Testis (tissue), 2 donors: ENCODE data around the gene SIVA1.

Source experiments
- POLR2A ChIP-seq: fragments of 450-650 bp; IDR thresholded peaks from one replicate; pipeline ENCODE4 v1.6.1; 2017; ENCODE audit warnings: antibody characterized with exemption, mild to moderate bottlenecking, moderate library complexity
- TF ChIP-seq, protein P1 (sequence below), 3 experiments: fragments of 450-650 bp in 2 of 3; fragments of 200-600 bp in 1 of 3; sonication (generic) in 1 of 3; IDR thresholded peaks; one replicate each; pipeline ENCODE4 v1.5.1; 2016 to 2019; ENCODE audit warnings: antibody characterized with exemption in 3 of 3, mild to moderate bottlenecking in 2 of 3, moderate library complexity in 1 of 3

DNA sequence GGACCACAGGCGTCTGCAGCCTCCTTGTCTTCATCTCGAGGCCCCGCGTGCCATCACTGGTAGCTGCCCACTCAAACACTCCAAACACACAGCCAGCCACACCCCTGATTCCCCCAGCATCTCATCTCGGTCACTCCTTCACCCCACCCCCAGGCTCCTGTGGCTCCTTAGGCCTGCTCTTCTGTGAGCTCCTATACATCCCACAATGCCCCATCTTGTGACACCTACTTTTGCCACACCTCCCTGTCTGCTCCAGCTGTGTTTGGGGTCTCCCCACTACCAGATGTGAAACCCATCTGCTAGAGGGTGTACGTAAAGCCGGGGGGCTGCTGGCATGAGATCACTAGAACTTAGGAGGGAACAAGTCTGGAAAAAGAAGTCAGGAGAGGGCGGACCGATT lies 38.5 kb downstream of the SIVA1 start:
- TF ChIP-seq, protein P1, sequence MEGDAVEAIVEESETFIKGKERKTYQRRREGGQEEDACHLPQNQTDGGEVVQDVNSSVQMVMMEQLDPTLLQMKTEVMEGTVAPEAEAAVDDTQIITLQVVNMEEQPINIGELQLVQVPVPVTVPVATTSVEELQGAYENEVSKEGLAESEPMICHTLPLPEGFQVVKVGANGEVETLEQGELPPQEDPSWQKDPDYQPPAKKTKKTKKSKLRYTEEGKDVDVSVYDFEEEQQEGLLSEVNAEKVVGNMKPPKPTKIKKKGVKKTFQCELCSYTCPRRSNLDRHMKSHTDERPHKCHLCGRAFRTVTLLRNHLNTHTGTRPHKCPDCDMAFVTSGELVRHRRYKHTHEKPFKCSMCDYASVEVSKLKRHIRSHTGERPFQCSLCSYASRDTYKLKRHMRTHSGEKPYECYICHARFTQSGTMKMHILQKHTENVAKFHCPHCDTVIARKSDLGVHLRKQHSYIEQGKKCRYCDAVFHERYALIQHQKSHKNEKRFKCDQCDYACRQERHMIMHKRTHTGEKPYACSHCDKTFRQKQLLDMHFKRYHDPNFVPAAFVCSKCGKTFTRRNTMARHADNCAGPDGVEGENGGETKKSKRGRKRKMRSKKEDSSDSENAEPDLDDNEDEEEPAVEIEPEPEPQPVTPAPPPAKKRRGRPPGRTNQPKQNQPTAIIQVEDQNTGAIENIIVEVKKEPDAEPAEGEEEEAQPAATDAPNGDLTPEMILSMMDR (IDR thresholded peaks at IDR 0.05) = no peak
- no peak for TF ChIP-seq POLR2A
